Measurements from ENCODE around the gene PLEKHB2. TPM values are rescaled to one million over a fixed set of nuclear protein-coding genes. Genes with fewer than 3 reads are reported as not detected.
"Not testable (repeated sequence)": the region's sequence is repeated elsewhere in the genome, so short reads cannot be mapped to it uniquely, and the experiment has no call there.

The PLEKHB2 gene
- total RNA-seq, 2 experiments from 2014 or later, result 62.0 to 64.5 TPM

DNA sequence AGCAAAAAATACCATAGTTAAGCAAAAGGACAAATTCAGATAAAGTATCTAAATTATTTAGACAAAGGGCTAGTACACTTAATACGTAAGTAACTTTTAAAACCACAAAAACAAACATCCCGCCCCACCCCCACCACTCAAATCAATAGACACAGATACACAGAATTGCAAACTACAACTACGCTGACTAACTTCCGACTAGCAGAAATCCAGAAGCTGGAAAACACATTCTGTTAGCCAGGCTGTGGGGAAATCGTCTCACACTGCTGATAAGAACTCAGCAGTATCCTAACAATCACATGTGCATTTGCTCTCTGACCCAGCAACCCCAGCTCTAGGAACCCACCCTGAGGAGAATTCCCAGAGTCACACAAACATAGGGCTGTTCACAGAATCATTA is 28.4 kb upstream of the PLEKHB2 start:
- no peak overlapping the region for H3K4me3 Mint-ChIP-seq
- no peak for DNase-seq
- no peaks in the 10 kb centered on the region for H3K9me3 Mint-ChIP-seq (ENCODE audit: insufficient read depth)
- H3K27ac Mint-ChIP-seq, result no peak overlapping the region
- ChIA-PET POLR2A (interaction anchor here (0.6 kb wide), 1 partner anchor 200 kb away, joined by 3 read pairs; no protein-coding TSS in a partner anchor), CTCF (interaction anchor here (0.9 kb wide), 1 partner anchor 279 kb away, joined by 3 read pairs; no protein-coding TSS in a partner anchor)
- H3K27me3 Mint-ChIP-seq (ENCODE audit: low read depth), result no peaks in the 10 kb centered on the region
- H3K36me3 Mint-ChIP-seq (ENCODE audit: low read depth), result peaks cover 70% of the 10 kb centered on the region
- peaks cover 29% of the 10 kb centered on the region for H3K4me1 Mint-ChIP-seq (ENCODE audit: low read depth)
- ATAC-seq, result no peak

DNA sequence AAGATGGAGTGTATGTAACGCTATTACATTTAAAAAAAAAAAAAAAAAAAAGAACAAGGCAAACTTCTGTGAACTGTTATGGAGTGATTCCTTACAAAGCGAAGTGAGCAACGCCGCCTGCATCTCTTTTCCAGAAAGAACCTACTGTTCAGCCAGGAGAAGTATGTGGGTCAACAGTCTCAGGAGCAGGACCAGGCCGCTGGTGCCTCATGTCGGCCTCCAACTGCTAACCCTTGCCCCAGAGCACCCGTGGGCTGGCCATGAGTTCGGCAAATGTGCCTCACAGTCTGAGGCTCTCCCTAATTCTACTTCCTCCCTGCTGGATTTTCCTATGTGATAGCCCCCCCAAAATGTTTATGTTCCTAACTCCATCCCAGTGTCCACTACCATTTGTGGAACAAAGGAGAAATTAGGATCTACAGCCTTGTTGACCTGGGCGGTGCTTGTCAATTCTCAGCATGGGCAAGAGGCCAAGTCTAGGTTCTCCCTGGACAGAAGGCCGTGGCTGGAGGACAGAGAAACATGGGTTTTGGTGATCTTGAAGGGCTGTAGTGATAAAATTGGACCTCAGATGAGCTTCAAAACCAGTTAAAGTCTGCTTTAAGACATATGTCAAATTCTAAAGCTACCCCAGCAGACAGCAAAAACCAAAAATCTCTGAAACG is 27.8 kb upstream of the PLEKHB2 start:
- CTCF ChIA-PET, result no interaction called here
- Mint-ChIP-seq H3K36me3 (ENCODE audit: low read depth) (peaks cover 70% of the 10 kb centered on the region), H3K27me3 (ENCODE audit: low read depth) (no peaks in the 10 kb centered on the region), H3K4me3 (no peak overlapping the region), H3K27ac (no peak overlapping the region), H3K9me3 (ENCODE audit: insufficient read depth) (no peaks in the 10 kb centered on the region), H3K4me1 (ENCODE audit: low read depth) (peaks cover 29% of the 10 kb centered on the region)
- ATAC-seq, result no peak
- DNase-seq, result no peak
- POLR2A ChIA-PET, result interaction anchor here (1.5 kb wide), 1 partner anchor 15 kb away, joined by 3 read pairs; no protein-coding TSS in a partner anchor

DNA sequence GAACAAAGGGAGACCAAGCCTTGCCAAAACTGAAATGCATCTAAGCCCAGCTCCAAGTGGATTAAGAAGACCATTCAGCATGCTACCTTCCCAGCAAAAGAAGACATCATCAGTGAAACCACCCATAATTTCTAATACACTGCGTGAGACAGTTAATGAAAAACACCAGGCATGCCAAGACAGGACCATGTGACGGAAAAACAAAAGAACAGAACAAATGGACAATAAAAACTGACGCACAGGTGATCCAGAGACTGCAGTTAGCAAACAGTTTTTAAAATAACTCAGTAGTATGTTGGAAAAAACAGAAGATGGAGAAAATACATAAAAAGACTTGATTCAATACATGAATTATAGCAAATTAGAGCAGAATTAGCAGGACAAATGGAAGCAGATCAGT is 27.2 kb upstream of the PLEKHB2 start:
- H3K27me3 Mint-ChIP-seq (ENCODE audit: low read depth), result no peaks in the 10 kb centered on the region
- H3K27ac Mint-ChIP-seq, result peak overlapping the region; percentile 31
- ATAC-seq (no peak), DNase-seq (no peak)
- no peaks in the 10 kb centered on the region for H3K9me3 Mint-ChIP-seq (ENCODE audit: insufficient read depth)
- CTCF ChIA-PET, result no interaction called here
- H3K36me3 Mint-ChIP-seq (ENCODE audit: low read depth), result peaks cover 74% of the 10 kb centered on the region
- H3K4me1 Mint-ChIP-seq (ENCODE audit: low read depth), result peaks cover 33% of the 10 kb centered on the region
- H3K4me3 Mint-ChIP-seq, result no peak overlapping the region
- POLR2A ChIA-PET, result interaction anchor here (1.5 kb wide), 1 partner anchor 14 kb away, joined by 3 read pairs; no protein-coding TSS in a partner anchor

DNA sequence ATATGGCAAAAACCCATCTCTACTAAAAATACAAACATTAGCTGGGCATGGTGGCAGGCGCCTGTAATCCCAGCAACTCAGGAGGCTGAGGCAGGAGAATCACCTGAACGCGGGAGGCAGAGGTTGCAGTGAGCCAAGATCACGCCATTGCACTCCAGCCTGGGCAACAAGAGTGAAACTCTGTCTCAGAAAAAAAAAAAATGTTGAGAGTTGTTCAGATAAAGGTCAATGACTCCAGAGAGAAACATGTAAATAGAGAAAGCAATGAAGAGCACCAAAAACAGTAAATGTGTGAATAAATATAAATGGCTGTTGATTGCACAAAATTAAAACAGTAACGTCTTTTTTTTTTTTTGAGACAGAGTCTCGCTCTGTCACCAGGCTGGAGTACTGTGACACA is 25.2 kb upstream of the PLEKHB2 start:
- H3K9me3 Mint-ChIP-seq (ENCODE audit: insufficient read depth); DNase-seq; H3K27me3 Mint-ChIP-seq (ENCODE audit: low read depth); CTCF ChIA-PET; H3K4me3 Mint-ChIP-seq; ATAC-seq: not testable (repeated sequence)
- POLR2A ChIA-PET, result interaction anchor here (0.6 kb wide), 1 partner anchor 76 kb away, joined by 5 read pairs; no protein-coding TSS in a partner anchor
- peak overlapping the region; percentile 84 for H3K27ac Mint-ChIP-seq
- peaks cover 33% of the 10 kb centered on the region for H3K4me1 Mint-ChIP-seq (ENCODE audit: low read depth)
- peaks cover 65% of the 10 kb centered on the region for H3K36me3 Mint-ChIP-seq (ENCODE audit: low read depth)

DNA sequence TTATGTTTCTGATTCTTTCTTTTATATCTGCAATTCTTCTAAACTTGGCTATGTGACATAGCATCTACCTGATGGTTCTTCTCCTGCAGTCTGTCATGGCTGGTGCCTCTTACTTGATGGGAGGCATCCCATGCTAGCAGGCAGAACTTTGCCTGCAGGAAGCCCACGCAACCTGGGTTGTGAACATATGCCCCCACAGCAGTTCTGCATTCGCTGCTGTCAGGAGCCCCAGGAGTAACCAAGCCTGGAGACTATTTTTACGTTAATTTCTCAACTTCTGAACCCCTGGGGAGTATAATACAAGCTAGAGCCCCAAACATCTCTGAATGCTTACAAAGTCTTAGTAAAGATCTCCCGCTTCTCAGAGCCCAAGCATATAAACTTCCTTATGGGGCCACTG is 23.9 kb upstream of the PLEKHB2 start:
- H3K36me3 Mint-ChIP-seq (ENCODE audit: low read depth), result peaks cover 68% of the 10 kb centered on the region
- no peaks in the 10 kb centered on the region for H3K27me3 Mint-ChIP-seq (ENCODE audit: low read depth)
- no peak overlapping the region for H3K4me3 Mint-ChIP-seq
- no peak for DNase-seq
- ChIA-PET POLR2A (interaction anchor here (1.0 kb wide), 1 partner anchor 11 kb away, joined by 5 read pairs; no protein-coding TSS in a partner anchor), CTCF (interaction anchor here (0.7 to 1.2 kb wide), 2 partner anchors 11 to 70 kb away, joined by 3 to 4 read pairs; no protein-coding TSS in a partner anchor)
- H3K9me3 Mint-ChIP-seq (ENCODE audit: insufficient read depth), result no peaks in the 10 kb centered on the region
- H3K27ac Mint-ChIP-seq, result peak overlapping the region; percentile 25
- H3K4me1 Mint-ChIP-seq (ENCODE audit: low read depth), result peaks cover 34% of the 10 kb centered on the region
- no peak for ATAC-seq

DNA sequence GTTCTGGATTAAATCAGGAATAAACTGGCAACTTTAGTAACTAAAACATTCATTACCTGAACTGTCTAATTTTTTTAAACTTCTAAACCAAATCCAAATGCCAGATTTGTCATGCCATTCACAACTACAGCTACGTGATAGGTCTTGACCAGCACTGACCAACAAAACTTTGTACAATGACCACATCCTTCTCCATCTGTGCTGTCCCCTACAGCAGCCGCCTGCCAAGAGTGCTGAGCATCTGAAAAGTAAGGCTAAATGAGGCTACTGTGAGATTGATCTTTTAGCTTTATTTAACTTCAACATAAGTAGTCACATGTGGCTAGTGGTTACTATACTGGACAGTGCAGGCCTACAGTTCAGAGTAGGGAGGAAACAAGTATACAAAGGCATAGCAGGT is 19.5 kb upstream of the PLEKHB2 start:
- peaks cover 25% of the 10 kb centered on the region for H3K4me1 Mint-ChIP-seq (ENCODE audit: low read depth)
- H3K36me3 Mint-ChIP-seq (ENCODE audit: low read depth), result peaks cover 62% of the 10 kb centered on the region
- no peak overlapping the region for H3K4me3 Mint-ChIP-seq
- ChIA-PET CTCF (no interaction called here), POLR2A (no interaction called here)
- H3K27ac Mint-ChIP-seq, result no peak overlapping the region
- DNase-seq (no peak), ATAC-seq (no peak)
- no peaks in the 10 kb centered on the region for H3K9me3 Mint-ChIP-seq (ENCODE audit: insufficient read depth)
- no peaks in the 10 kb centered on the region for H3K27me3 Mint-ChIP-seq (ENCODE audit: low read depth)

DNA sequence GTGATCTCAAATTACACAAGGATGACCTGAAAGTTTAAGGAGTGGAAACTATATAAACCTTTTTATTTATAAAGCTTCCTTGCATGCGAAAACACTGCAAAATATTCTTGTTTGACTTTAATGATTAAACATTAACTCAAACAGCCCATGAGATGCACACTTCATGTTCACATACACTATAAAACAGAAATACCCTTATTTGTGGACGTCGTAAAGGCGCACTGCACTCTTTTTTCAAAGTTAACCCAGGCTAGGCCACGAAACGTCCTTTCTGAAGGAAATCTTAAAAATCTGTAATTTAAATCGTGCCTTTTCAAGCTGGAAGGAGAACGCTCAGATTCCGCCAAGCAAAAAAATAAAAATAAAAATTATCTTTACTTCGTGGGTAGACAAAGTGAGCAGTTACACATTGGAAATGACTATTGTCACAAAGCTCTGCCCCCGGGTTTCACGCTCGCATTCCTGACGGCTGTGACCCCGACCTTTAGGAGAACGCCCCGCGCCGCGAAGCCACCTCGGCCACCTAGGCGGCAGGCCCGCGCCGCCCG is 12.6 kb upstream of the PLEKHB2 start:
- peak overlapping the region; percentile 80 for H3K4me3 Mint-ChIP-seq
- H3K36me3 Mint-ChIP-seq (ENCODE audit: low read depth), result peaks cover 24% of the 10 kb centered on the region
- ATAC-seq (no peak), DNase-seq (no peak)
- ChIA-PET POLR2A (interaction anchor here (0.7 to 3.8 kb wide), 11 partner anchors 10 to 82 kb away, joined by 3 to 70 read pairs (median 6); partner anchors contain the start of gene PLEKHB2), CTCF (interaction anchor here (1.2 to 2.5 kb wide), 6 partner anchors 11 to 400 kb away, joined by 4 to 15 read pairs (median 4); partner anchors contain the start of gene PLEKHB2)
- H3K27ac Mint-ChIP-seq, result peak overlapping the region; percentile 79
- no peaks in the 10 kb centered on the region for H3K9me3 Mint-ChIP-seq (ENCODE audit: insufficient read depth)
- no peaks in the 10 kb centered on the region for H3K27me3 Mint-ChIP-seq (ENCODE audit: low read depth)
- peaks cover 20% of the 10 kb centered on the region for H3K4me1 Mint-ChIP-seq (ENCODE audit: low read depth)

DNA sequence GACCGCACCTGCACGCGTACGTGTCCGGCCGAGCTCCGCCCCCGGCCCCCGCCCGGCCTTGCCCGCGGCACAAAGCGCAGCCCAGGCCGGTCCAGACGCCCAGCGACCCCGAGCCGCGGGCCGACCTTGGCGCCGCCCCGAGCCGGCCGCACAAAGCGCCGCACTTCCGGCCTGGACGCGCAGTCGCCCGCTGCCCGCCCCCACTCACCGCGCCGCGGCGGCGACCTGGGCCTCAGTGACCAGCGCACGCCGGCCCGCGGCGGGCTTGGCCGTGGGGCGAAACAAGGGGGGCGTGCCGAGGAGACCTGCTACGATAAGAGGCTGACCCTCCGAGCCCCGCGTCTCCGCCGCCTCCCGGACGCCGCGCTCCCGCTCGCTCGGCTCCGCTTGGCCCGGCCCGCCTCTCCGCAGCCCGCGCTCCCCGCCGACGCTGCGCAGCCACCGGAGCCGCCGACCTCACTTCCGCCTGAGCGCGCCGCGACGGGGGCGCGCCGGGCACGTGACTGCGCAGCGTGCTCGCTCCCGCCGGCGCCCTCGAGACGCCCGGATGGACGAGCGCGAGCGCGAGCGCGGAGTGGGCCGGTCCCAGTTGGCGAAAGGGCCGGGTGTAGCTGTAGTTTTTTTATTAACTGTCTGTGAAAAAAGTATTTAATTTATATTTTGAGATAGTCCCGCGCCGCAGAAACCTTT is 12.0 kb upstream of the PLEKHB2 start, which contains the start of gene FAM168B:
Gene FAM168B (minus strand): TSS at position 455 of the 690 bp plus-strand sequence. CDS start 10,814 bp downstream, outside the sequence.
- ChIA-PET POLR2A (interaction anchor here (0.7 to 3.8 kb wide), 15 partner anchors 10 to 82 kb away, joined by 3 to 70 read pairs (median 5); partner anchors contain the start of gene PLEKHB2), CTCF (interaction anchor here (1.3 to 2.5 kb wide), 5 partner anchors 10 to 400 kb away, joined by 4 to 15 read pairs (median 4); partner anchors contain the start of gene PLEKHB2)
- ATAC-seq (peak; percentile 85), DNase-seq (peak; percentile 89)
- peak within 1 kb of the TSS; percentile 96 for H3K27ac Mint-ChIP-seq
- peaks cover 17% of the 10 kb centered on the region for H3K4me1 Mint-ChIP-seq (ENCODE audit: low read depth)
- no peaks in the 10 kb centered on the region for H3K27me3 Mint-ChIP-seq (ENCODE audit: low read depth)
- H3K9me3 Mint-ChIP-seq (ENCODE audit: insufficient read depth), result no peaks in the 10 kb centered on the region
- peak within 1 kb of the TSS; percentile 90 for H3K4me3 Mint-ChIP-seq
- peaks cover 18% of the 10 kb centered on the region for H3K36me3 Mint-ChIP-seq (ENCODE audit: low read depth)

DNA sequence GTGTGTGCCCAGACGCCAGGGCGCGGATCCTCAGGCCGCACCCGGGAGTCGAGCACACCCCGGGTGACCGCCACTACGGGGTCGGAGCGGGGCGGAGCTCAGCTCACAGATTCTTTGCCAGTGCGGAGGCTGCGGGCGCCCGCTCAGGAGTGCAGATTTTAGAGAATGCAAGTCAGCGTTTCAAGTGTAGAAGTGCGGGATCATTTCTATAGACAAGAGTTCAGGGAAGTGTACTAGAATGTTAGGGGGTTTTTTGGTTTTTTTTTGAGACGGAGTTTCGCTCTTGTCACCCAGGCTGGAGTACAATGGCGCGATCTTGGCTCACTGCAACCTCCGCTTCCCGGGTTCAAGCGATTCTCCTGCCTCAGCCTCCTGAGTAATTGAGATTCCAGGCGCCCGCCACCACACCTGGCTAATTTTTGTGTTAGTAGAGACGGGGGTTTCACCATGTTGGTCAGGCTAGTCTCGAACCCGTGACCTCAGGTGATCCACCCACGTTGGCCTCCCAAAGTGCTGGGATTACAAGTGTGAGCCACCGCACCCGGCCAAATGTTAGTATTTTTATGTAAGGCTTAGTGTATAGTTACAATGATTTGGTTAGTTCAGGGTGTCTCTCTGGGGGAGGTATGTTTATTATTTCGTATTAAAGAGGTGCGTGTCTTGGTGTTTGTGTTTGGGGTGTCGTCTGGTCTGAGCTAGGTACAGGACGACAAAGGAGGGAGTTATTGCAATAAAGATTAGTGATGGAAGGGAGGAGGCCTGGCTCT is 11.3 kb upstream of the PLEKHB2 start:
- Mint-ChIP-seq H3K4me1 (ENCODE audit: low read depth) (peaks cover 15% of the 10 kb centered on the region), H3K36me3 (ENCODE audit: low read depth) (peaks cover 14% of the 10 kb centered on the region), H3K27me3 (ENCODE audit: low read depth) (no peaks in the 10 kb centered on the region), H3K9me3 (ENCODE audit: insufficient read depth) (no peaks in the 10 kb centered on the region), H3K4me3 (peak overlapping the region; percentile 90), H3K27ac (peak overlapping the region; percentile 96)
- DNase-seq (peak; percentile 27), ATAC-seq (peak; percentile 87)
- ChIA-PET POLR2A (interaction anchor here (0.8 to 3.8 kb wide), 9 partner anchors 10 to 83 kb away, joined by 3 to 70 read pairs (median 6); partner anchors contain the start of gene PLEKHB2), CTCF (interaction anchor here (1.2 to 2.5 kb wide), 3 partner anchors 10 to 28 kb away, joined by 3 to 15 read pairs (median 4); partner anchors contain the start of gene PLEKHB2)

DNA sequence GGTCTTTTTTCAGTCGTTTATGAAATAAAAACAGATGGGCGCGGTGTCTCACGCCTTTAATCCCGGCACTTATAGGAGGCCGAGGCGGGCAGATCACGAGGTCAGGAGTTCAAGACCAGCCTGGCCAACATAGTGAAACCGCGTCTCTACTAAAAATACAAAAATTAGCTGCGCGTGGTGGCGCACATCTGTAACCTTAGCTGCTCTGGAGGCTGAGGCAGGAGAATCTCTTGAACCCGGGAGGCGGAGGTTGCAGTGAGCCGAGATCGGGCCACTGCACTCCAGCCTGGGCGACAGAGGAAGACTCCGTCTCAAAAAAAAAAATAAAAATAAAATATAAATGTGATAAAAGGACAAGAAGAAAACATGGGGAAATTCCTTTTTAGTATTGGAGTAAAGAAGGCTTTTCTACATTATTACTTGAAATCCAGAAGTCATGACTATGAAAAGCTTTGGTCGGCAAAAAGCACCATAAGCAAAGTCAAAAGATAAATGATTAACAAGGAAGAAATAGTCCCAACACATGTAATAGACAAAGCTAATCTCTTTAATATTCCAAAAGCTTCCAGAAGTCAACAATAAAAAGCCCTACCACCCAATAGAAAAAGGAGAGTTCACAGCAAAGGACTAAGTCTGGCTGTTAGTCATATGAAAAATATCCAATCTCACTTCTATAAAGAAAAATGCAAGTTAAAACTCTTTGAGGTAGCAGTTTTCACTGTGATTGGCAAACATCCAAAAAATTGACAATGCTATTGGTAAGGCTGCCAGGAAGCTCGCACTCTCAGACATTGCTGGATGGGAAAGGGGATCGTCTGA is 10.5 kb upstream of the PLEKHB2 start:
- ChIA-PET CTCF (interaction anchor here (1.2 kb wide), 1 partner anchor 10 kb away, joined by 3 read pairs; the partner anchor contains the start of gene PLEKHB2), POLR2A (interaction anchor here (1.8 to 3.8 kb wide), 3 partner anchors 9 to 53 kb away, joined by 6 to 70 read pairs (median 24); partner anchors contain the start of gene PLEKHB2)
- Mint-ChIP-seq H3K4me1 (ENCODE audit: low read depth) (peaks cover 15% of the 10 kb centered on the region), H3K9me3 (ENCODE audit: insufficient read depth) (no peaks in the 10 kb centered on the region), H3K27ac (peak overlapping the region; percentile 96), H3K4me3 (peak overlapping the region; percentile 90), H3K36me3 (ENCODE audit: low read depth) (peaks cover 10% of the 10 kb centered on the region), H3K27me3 (ENCODE audit: low read depth) (no peaks in the 10 kb centered on the region)
- DNase-seq, result no peak
- ATAC-seq, result no peak
